GM19240 (cell line): ENCODE measurements around the gene ZNF469.

ENCODE experiments used
- DNase-seq: peaks from one replicate; pipeline ENCODE4 v3.0.0; 2011; ENCODE audit warnings: low spot score; ENCODE audit not compliant: insufficient read length

Gene ZNF469

GRCh38 chr16:88382491-88383400 is at the start of gene ZNF469:
ZNF469 (plus strand) TSS chr16:88382959; CDS start chr16:88427471, 44,512 bp downstream.
- DNase-seq = no peak

GRCh38 chr16:88333848-88334777 is 48.6 kb upstream of the ZNF469 start:
- DNase-seq = no peak

- DNase-seq = no peak
These were observed 47.7 kb upstream of the ZNF469 start for GRCh38 chr16:88334778-88335720.

- no peak for DNase-seq
These were observed 45.7 kb upstream of the ZNF469 start for GRCh38 chr16:88337021-88337420.

- no peak for DNase-seq
These were observed 45.2 kb upstream of the ZNF469 start for GRCh38 chr16:88337538-88337937.

- no peak for DNase-seq
These were observed 44.6 kb upstream of the ZNF469 start for GRCh38 chr16:88338111-88338510.

- DNase-seq = no peak
These were observed 43.9 kb upstream of the ZNF469 start for GRCh38 chr16:88338896-88339295.

- no peak for DNase-seq
These were observed 42.6 kb upstream of the ZNF469 start for GRCh38 chr16:88339930-88340754.

GRCh38 chr16:88340755-88341150 is 42.0 kb upstream of the ZNF469 start:
- no peak for DNase-seq

GRCh38 chr16:88341551-88342290 is 41.0 kb upstream of the ZNF469 start:
- DNase-seq = no peak

- no peak for DNase-seq
These were observed 40.3 kb upstream of the ZNF469 start for GRCh38 chr16:88342491-88342890.

GRCh38 chr16:88343271-88343791 is 39.4 kb upstream of the ZNF469 start:
- DNase-seq = no peak

- no peak for DNase-seq
These were observed 38.2 kb upstream of the ZNF469 start for GRCh38 chr16:88344411-88345030.

- DNase-seq = no peak
These were observed 37.6 kb upstream of the ZNF469 start for GRCh38 chr16:88345031-88345720.

- no peak for DNase-seq
These were observed 36.8 kb upstream of the ZNF469 start for GRCh38 chr16:88345721-88346560.

- DNase-seq = no peak
These were observed 35.9 kb upstream of the ZNF469 start for GRCh38 chr16:88346680-88347505.
